Epithelial cell of esophagus (primary cell): ENCODE results near the gene UTRN.

Source experiments
- DNase-seq: peaks from one replicate; pipeline ENCODE4 v3.0.0; 2010; ENCODE audit warnings: low read depth
- H3K4me3 ChIP-seq: 2 replicates; pipeline ENCODE4 v1.5.1; 2011; ENCODE audit warnings: mild to moderate bottlenecking, low read length, control low read depth
- CTCF ChIP-seq: IDR thresholded peaks from 2 replicates; pipeline ENCODE4 v1.5.1; 2011; ENCODE audit warnings: low read depth, mild to moderate bottlenecking, low read length, control low read depth, inconsistent platforms; ENCODE audit not compliant: insufficient read depth; ENCODE audit errors: missing control alignments

The UTRN gene

DNA sequence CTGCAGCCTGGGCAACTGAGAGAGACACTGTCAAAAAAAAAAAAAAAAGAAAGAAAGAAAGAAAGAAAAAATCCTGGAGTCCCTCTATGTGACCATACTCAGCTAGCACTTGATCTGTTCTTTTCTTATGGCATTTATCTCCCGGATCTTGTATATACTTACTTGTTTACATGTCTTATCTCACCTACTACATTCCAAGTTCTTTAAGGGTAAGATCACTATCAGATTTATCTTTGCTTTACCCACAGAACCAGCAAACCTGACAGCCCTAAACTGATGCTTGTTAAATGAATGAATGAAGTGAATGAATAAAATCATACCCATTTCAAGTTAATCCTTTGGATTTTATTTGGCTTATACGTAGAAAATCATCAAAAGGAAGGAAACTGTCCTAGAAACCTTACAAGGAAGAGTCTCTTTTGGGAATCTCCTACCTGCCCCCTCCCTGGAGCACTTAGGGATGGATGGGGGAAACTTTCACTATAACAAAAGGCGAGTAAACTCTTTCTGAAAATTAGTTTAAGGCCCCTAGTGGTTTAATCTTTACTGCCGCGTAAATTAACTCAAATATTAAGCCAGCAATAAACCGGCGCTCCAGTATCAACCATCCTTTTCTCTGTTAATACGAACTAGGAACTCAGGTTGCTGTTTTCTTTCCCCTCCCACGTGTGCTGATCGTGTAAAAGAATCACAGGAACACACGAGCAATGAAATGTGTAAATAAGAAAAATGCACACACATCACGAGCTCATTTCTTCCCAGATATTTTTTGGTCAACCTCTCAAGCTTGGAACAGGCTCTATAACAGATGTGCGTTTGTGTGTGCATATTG, 1.3 kb upstream of the UTRN start:
- H3K4me3 ChIP-seq: peak overlapping the region; percentile 70
- DNase-seq: peak; percentile 14
- TF ChIP-seq CTCF: peak; percentile 22

DNA sequence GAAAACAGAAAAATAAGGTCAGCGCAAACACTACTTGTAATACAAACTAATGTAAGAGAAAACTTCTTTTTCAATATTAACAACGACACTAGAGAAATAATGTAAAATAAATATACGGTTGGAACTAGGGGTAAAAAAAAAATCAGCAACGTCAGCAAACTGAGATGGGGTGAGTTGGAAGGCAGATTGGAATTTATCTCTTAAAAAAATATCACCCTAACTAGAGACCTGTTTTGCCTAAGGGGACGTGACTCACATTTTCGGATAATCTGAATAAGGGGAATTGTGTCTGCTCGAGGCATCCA, 705 bp upstream of the UTRN start:
- DNase-seq: peak; percentile 73
- no peak for TF ChIP-seq CTCF
- peak overlapping the region; percentile 70 for H3K4me3 ChIP-seq

DNA sequence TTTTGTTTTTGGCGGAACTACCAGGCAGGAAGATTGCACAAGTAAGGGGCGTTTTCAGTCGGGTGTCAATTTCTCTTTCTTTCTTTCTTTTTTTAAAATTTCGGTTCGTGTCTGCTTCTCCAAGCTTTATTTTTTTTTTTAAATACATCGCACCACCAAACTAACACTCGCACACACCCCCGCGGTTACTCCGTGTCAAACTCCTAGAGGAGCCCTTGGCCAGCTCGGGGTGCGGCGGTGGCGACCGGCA, 338 bp downstream of the UTRN start:
- no peak for TF ChIP-seq CTCF
- H3K4me3 ChIP-seq: peak overlapping the region; percentile 70
- DNase-seq: no peak

GRCh38 chr6:144285798-144286502, 815 bp downstream of the UTRN start:
- no peak for TF ChIP-seq CTCF
- peak; percentile 28 for DNase-seq
- H3K4me3 ChIP-seq: peak overlapping the region; percentile 70

DNA sequence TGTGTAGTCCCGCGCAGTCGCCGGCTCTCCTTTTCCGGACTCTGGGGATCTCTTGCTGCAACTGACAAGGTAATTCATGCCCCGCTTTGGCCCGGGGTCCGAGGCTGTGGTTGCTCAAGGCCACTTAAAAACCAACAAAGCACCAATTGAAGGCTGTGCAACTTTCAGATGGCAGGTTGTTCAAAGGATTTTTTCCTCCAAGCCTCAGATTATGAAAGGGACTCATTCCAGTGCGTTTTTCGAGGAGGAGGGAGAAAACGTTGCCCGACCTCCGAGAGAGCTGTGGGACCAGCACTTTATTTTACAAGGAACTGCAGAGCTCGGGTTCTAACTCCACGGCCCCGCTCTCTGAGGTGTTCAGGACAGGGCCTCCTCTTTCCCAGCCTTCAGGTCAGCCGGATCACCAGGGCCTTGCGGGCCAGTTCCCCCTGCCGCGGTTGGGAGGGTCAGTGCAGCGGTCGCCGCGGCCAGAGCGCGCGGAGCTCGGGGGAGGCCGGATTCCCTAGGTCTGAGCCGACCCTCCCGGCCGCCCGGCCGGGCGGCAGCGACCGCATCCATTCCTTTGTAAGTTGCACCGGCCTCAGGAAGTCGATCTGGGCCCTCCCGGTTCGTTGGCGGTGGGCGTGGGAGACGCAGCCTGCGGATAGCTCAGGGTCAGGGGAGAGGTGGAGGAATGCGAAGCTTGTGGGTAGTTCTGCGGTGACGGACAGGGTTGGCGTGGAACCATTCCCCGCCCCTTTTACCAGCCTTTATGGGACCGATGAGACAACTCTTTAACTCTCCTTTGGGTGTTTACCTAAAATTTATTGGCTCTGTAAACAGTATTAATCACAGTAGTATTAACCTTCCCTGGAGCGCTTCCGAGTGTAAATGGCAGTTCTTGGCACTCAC, 1.6 kb downstream of the UTRN start:
- peak overlapping the region; percentile 70 for H3K4me3 ChIP-seq
- no peak for TF ChIP-seq CTCF
- peak; percentile 74 for DNase-seq

DNA sequence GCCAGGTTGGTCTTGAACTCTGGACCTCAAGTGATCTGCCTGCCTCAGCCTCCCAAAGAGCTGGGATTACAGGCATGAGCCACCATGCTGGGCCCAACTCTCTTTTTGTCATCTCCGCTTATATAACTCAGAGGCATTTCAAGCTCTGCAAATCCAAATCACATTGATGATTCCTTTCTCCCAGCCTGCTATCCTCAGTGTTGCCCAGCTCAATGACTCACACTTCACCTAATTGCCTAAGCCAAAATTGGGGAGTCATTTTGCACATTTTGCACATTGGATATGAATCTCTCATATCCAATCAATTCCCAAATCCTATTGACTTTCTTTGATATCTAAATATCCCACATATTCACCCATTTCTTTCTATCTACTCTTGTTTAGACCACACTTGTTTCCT, 3.9 kb downstream of the UTRN start:
- no peak overlapping the region for H3K4me3 ChIP-seq
- DNase-seq: no peak
- no peak for TF ChIP-seq CTCF
